Measurements from ENCODE around the gene C1S.
"Not testable (repeated sequence)": the region's sequence is repeated elsewhere in the genome, so short reads cannot be mapped to it uniquely, and the experiment has no call there.

- TF ChIP-seq EZH2phosphoT487 (IDR thresholded peaks at IDR 0.05; ENCODE audit: insufficient read depth, low read depth); EZH2 (IDR thresholded peaks at IDR 0.05; ENCODE audit: insufficient read depth, poor library complexity, severe bottlenecking): not testable (repeated sequence)
Measured at GRCh38 chr12:7049445-7049951, 11.0 kb upstream of the C1S start.
